Measurements from ENCODE around the gene KIF16B. TPM values are rescaled to one million over a fixed set of nuclear protein-coding genes. Genes with fewer than 3 reads are reported as not detected.
A peak's percentile ranks its signal among the peaks of the same experiment; 100 is the strongest.

Gene KIF16B
- total RNA-seq, 1 experiment from 2014 or later: 7.6 TPM

DNA sequence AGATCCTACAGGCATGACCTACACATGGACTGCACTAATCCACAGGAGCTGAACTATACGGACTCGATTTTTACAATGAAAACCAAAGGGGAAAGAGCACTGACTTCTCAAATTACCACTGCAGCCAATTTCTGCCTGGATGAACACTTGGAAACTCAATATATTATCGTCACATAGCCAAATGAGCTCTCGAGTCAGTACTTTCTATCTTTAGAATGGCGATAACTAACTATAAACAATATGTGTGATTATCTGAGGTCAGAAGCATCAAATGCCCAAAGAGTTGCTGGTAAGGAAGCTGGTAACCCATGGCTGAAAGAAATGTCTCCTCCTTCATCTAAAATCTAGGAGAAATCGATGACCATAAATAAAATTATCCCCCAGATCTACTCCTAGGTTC, 86.7 kb downstream of the KIF16B start:
- H3K9me3 Mint-ChIP-seq: 0 out of 2 replicates have a peak, but pooled peaks cover 3% of the 10 kb centered on the region
- no peaks in the 10 kb centered on the region for H3K27me3 Mint-ChIP-seq (ENCODE audit: low read depth)
- DNase-seq (ENCODE audit: low spot score) (no peak), ATAC-seq (no peak)
- peaks cover 42% of the 10 kb centered on the region for H3K4me1 Mint-ChIP-seq
- H3K27ac Mint-ChIP-seq: peak overlapping the region; percentile 61; the same call in 1 of the 2 replicates
- TF ChIP-seq IRF2 (CRISPR knock-in tag; IDR thresholded peaks at IDR 0.05; ENCODE audit: borderline replicate concordance, low read depth): no peak
- TF ChIP-seq ZNF138 (CRISPR knock-in tag; conservative IDR thresholded peaks at IDR 0.05): no peak
- no peak for TF ChIP-seq CBFB (CRISPR knock-in tag; IDR thresholded peaks at IDR 0.05; ENCODE audit: low read depth)
- TF ChIP-seq, protein P1, sequence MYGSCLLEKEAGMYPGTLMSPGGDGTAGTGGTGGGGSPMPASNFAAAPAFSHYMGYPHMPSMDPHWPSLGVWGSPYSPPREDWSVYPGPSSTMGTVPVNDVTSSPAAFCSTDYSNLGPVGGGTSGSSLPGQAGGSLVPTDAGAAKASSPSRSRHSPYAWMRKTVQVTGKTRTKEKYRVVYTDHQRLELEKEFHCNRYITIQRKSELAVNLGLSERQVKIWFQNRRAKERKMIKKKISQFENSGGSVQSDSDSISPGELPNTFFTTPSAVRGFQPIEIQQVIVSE (CRISPR knock-in tag; IDR thresholded peaks at IDR 0.05; ENCODE audit: borderline replicate concordance): no peak
- TF ChIP-seq NFATC4 (CRISPR knock-in tag; IDR thresholded peaks at IDR 0.05): no peak
- TF ChIP-seq ZNF219 (CRISPR knock-in tag; IDR thresholded peaks at IDR 0.05; ENCODE audit: borderline replicate concordance): no peak
- no peak overlapping the region for H3K4me3 Mint-ChIP-seq
- CTCF ChIA-PET: interaction anchor here (0.6 kb wide), 1 partner anchor 800 kb away, joined by 3 read pairs; no protein-coding TSS in a partner anchor
- POLR2A ChIA-PET: no interaction called here
- no peaks in the 10 kb centered on the region for H3K36me3 Mint-ChIP-seq

DNA sequence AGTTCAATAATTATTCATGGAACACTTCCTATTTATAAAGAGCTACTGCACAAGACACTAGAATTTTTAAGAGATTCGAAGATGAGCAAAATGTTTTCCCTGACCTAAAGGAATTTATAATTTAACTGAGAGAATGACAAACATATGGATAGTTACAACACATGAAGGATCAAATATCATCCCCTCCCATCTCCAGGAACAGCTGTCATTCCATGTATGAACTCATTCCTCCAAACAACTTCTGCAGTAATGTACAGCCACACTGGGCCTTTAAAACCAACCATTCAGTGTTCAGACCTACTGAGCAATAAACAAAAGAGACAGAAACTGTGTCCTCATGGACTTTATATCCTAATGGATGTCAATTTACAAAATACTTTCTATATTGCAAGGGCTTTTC, 87.8 kb downstream of the KIF16B start:
- H3K36me3 Mint-ChIP-seq: no peaks in the 10 kb centered on the region
- 0 out of 2 replicates have a peak, but pooled peaks cover 3% of the 10 kb centered on the region for H3K9me3 Mint-ChIP-seq
- no peak overlapping the region for H3K4me3 Mint-ChIP-seq
- ChIA-PET POLR2A (no interaction called here), CTCF (interaction anchor here (1.0 kb wide), 1 partner anchor 9 kb away, joined by 3 read pairs; no protein-coding TSS in a partner anchor)
- ATAC-seq (no peak), DNase-seq (ENCODE audit: low spot score) (no peak)
- H3K4me1 Mint-ChIP-seq: peaks cover 36% of the 10 kb centered on the region
- H3K27me3 Mint-ChIP-seq (ENCODE audit: low read depth): no peaks in the 10 kb centered on the region
- H3K27ac Mint-ChIP-seq: no peak overlapping the region
- TF ChIP-seq, protein P2, sequence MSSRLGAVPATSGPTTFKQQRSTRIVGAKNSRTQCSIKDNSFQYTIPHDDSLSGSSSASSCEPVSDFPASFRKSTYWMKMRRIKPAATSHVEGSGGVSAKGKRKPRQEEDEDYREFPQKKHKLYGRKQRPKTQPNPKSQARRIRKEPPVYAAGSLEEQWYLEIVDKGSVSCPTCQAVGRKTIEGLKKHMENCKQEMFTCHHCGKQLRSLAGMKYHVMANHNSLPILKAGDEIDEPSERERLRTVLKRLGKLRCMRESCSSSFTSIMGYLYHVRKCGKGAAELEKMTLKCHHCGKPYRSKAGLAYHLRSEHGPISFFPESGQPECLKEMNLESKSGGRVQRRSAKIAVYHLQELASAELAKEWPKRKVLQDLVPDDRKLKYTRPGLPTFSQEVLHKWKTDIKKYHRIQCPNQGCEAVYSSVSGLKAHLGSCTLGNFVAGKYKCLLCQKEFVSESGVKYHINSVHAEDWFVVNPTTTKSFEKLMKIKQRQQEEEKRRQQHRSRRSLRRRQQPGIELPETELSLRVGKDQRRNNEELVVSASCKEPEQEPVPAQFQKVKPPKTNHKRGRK (CRISPR knock-in tag; IDR thresholded peaks at IDR 0.05; ENCODE audit: borderline replicate concordance): no peak
- no peak for TF ChIP-seq ESRRA (CRISPR knock-in tag; IDR thresholded peaks at IDR 0.05; ENCODE audit: borderline replicate concordance)
- TF ChIP-seq, protein P3, sequence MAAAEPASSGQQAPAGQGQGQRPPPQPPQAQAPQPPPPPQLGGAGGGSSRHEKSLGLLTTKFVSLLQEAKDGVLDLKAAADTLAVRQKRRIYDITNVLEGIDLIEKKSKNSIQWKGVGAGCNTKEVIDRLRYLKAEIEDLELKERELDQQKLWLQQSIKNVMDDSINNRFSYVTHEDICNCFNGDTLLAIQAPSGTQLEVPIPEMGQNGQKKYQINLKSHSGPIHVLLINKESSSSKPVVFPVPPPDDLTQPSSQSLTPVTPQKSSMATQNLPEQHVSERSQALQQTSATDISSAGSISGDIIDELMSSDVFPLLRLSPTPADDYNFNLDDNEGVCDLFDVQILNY (CRISPR knock-in tag; IDR thresholded peaks at IDR 0.05): no peak
- TF ChIP-seq, protein P4, sequence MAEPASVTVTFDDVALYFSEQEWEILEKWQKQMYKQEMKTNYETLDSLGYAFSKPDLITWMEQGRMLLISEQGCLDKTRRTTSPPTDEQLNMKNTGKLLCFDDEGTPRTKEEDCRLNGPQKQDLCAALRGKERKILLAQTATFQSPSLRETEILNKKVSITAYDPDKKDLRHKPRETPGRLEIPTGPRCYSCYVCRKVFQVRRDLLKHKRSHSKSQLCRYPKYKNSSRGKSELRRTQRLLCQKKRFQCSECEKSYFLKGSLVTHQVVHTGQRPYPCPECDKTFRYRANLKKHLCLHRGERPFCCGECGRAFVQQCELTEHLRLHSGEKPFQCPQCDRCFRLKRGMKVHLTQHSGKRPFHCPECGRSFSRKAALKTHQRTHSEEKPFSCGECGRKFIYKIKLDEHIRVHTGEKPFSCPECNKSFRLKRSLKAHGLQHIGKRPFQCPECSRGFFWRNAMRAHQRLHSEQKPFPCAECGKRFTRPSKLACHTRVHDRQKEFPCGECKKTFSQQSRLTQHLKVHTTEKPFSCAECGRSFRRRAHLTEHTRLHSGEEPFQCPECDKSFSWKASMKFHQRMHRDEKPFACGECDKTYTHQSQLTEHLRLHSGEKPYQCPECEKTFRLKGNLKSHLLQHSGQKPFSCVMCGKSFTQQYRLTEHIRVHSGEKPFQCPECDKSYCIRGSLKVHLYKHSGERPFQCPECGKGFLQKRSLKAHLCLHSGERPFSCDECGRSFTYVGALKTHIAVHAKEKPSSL (CRISPR knock-in tag; conservative IDR thresholded peaks at IDR 0.05): no peak
- no peak for TF ChIP-seq ETV6 (CRISPR knock-in tag; IDR thresholded peaks at IDR 0.05)
- TF ChIP-seq ZNF121 (CRISPR knock-in tag; IDR thresholded peaks at IDR 0.05): no peak
- TF ChIP-seq, protein P5, sequence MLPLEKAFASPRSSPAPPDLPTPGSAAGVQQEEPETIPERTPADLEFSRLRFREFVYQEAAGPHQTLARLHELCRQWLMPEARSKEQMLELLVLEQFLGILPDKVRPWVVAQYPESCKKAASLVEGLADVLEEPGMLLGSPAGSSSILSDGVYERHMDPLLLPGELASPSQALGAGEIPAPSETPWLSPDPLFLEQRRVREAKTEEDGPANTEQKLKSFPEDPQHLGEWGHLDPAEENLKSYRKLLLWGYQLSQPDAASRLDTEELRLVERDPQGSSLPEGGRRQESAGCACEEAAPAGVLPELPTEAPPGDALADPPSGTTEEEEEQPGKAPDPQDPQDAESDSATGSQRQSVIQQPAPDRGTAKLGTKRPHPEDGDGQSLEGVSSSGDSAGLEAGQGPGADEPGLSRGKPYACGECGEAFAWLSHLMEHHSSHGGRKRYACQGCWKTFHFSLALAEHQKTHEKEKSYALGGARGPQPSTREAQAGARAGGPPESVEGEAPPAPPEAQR (CRISPR knock-in tag; IDR thresholded peaks at IDR 0.05): no peak
- TF ChIP-seq, protein P6, sequence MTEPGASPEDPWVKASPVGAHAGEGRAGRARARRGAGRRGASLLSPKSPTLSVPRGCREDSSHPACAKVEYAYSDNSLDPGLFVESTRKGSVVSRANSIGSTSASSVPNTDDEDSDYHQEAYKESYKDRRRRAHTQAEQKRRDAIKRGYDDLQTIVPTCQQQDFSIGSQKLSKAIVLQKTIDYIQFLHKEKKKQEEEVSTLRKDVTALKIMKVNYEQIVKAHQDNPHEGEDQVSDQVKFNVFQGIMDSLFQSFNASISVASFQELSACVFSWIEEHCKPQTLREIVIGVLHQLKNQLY (CRISPR knock-in tag; IDR thresholded peaks at IDR 0.05): no peak
- TF ChIP-seq OVOL2 (CRISPR knock-in tag; IDR thresholded peaks at IDR 0.05; ENCODE audit: borderline replicate concordance): no peak

Measured in WTC11 (cell line).